ENCODE measurements around the gene SRC. TPM values are rescaled to one million over a fixed set of nuclear protein-coding genes. Genes with fewer than 3 reads are reported as not detected.

The SRC gene
- total RNA-seq, 1 donor from 2014 or later: 15.4 TPM

GRCh38 chr20:37413379-37413778 is 67.4 kb downstream of the SRC start:
- Histone ChIP-seq H3K36me3 (no peaks in the 10 kb centered on the region), H3K4me1 (peaks cover 54% of the 10 kb centered on the region), H3K27me3 (peaks cover 14% of the 10 kb centered on the region), H3K4me2 (peak overlapping the region; percentile 40), H3K9ac (no peak overlapping the region), H4K20me1 (ENCODE audit: low read depth) (no peaks in the 10 kb centered on the region), H3K27ac (no peak overlapping the region), H3F3A (ENCODE audit: low read depth) (peaks cover 53% of the 10 kb centered on the region), H3K4me3 (no peak overlapping the region), H3K79me2 (ENCODE audit: low read depth) (no peaks in the 10 kb centered on the region), H3K9me3 (ENCODE audit: low read depth) (no peaks in the 10 kb centered on the region), H2AFZ (replicated peaks) (no peak overlapping the region)
- no peak for DNase-seq (ENCODE audit: low spot score)
- TF ChIP-seq EZH2 (IDR thresholded peaks at IDR 0.05): no peak
- TF ChIP-seq EZH2phosphoT487 (IDR thresholded peaks at IDR 0.05): no peak
- TF ChIP-seq, protein P1, sequence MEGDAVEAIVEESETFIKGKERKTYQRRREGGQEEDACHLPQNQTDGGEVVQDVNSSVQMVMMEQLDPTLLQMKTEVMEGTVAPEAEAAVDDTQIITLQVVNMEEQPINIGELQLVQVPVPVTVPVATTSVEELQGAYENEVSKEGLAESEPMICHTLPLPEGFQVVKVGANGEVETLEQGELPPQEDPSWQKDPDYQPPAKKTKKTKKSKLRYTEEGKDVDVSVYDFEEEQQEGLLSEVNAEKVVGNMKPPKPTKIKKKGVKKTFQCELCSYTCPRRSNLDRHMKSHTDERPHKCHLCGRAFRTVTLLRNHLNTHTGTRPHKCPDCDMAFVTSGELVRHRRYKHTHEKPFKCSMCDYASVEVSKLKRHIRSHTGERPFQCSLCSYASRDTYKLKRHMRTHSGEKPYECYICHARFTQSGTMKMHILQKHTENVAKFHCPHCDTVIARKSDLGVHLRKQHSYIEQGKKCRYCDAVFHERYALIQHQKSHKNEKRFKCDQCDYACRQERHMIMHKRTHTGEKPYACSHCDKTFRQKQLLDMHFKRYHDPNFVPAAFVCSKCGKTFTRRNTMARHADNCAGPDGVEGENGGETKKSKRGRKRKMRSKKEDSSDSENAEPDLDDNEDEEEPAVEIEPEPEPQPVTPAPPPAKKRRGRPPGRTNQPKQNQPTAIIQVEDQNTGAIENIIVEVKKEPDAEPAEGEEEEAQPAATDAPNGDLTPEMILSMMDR (IDR thresholded peaks at IDR 0.05): no peak
- Mint-ChIP-seq H3K27ac (no peak overlapping the region), H3K36me3 (no peaks in the 10 kb centered on the region), H3K4me3 (no peak overlapping the region), H3K27me3 (ENCODE audit: insufficient read depth, low read depth) (peaks cover 4% of the 10 kb centered on the region), H3K9me3 (no peaks in the 10 kb centered on the region), H3K4me1 (peaks cover 25% of the 10 kb centered on the region)

DNA sequence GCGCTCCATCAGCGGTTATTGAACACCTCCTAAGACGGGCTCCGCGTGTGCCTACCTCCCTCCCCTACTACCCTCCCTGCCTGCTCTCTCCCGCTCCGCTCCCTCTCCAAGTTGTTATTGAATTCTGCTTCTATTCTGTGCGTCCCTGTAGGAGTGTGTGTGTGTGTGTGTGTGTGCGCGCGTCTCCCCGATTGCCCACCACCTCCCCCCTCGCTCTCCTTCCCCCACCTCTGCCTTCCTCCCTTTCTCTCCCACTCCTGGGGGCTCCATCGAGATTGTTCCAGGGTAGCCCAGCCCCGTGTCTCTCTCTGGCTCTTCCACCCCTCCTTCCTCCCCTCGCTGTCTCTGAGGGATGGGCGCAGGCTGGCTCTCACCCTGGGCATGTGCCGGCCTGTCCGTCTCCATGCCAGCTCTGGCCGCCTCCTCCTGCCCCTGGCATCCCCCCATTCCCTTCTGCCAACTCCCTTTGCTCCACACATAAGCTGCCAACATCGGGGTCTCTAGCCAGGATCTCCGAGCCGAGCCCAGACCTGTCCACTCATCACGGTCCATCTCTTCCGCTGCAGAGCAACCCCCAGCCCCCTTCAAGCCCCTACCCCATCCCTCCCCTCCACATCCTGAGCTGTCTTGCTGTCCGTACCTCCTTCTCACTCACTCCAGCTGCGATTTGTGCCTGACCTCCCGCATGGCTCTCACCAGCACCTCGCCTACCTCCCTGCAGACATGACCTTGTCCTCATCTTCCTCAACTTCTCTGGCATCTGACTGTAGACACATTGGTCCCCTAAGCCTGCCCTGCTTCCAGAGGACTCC is 68.5 kb downstream of the SRC start:
- Mint-ChIP-seq H3K4me1 (peaks cover 15% of the 10 kb centered on the region), H3K4me3 (no peak overlapping the region), H3K27ac (peak overlapping the region; percentile 87), H3K9me3 (no peaks in the 10 kb centered on the region), H3K36me3 (no peaks in the 10 kb centered on the region), H3K27me3 (ENCODE audit: insufficient read depth, low read depth) (peaks cover 4% of the 10 kb centered on the region)
- Histone ChIP-seq H3F3A (ENCODE audit: low read depth) (peaks cover 43% of the 10 kb centered on the region), H3K9me3 (ENCODE audit: low read depth) (no peaks in the 10 kb centered on the region), H3K4me2 (peak overlapping the region; percentile 40), H3K27me3 (peaks cover 14% of the 10 kb centered on the region), H4K20me1 (ENCODE audit: low read depth) (no peaks in the 10 kb centered on the region), H3K36me3 (no peaks in the 10 kb centered on the region), H2AFZ (replicated peaks) (no peak overlapping the region), H3K27ac (no peak overlapping the region), H3K4me3 (no peak overlapping the region), H3K9ac (no peak overlapping the region), H3K79me2 (ENCODE audit: low read depth) (no peaks in the 10 kb centered on the region), H3K4me1 (peaks cover 47% of the 10 kb centered on the region)
- TF ChIP-seq EZH2phosphoT487 (IDR thresholded peaks at IDR 0.05): no peak
- TF ChIP-seq, protein P1 (IDR thresholded peaks at IDR 0.05): no peak
- no peak for TF ChIP-seq EZH2 (IDR thresholded peaks at IDR 0.05)
- peak; percentile 57 for DNase-seq (ENCODE audit: low spot score)

DNA sequence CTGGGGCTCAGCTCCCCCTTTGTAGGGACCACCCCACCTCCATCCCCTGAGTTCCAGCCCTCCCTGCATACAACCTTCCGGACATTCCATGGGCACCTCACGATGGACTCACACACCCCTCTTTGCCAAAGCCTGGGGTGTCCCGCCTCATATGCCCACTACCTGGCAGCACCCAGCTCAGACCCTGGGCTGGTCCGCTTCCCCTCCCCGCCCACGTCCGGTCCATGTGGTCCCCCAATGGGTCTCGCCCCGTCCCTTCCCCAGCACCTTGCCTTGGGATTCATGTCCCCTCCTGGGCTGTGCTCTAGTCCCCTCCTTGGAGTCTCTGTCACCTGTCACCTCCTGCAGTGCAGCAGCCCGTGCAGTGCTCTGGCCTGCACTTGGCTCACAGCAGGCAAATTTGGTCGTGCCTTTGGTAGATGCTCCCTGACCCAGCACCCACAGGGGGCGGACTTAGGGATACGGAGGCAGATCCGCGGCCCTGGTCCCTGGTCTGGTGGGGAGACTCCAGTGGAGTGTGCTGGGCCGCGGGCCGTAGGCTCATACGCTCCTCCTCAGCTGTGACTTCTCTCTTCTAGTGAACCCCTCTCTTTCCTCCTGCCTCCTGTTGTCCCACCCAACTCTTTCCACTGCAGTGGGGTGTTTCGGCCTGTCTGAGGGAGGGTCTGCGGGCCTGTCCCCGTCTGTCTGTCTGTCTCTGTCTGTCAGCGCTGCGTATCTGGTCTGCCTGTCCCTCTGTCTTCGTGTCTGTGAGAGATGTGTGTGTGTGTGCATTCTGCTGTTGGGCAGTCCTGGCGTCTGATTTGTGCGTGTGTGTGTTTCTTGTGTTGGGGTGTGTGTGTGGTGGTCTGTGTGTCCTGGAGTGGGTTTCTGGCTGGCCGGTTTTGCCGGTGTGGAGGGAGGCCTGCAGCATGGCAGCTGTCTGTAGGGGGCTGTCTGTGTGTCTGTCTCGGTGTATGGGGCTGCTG is 69.5 kb downstream of the SRC start:
- Mint-ChIP-seq H3K27me3 (ENCODE audit: insufficient read depth, low read depth) (peaks cover 3% of the 10 kb centered on the region), H3K36me3 (no peaks in the 10 kb centered on the region), H3K4me1 (peaks cover 13% of the 10 kb centered on the region), H3K27ac (peak overlapping the region; percentile 87), H3K9me3 (no peaks in the 10 kb centered on the region), H3K4me3 (no peak overlapping the region)
- no peak overlapping the region for H3K9ac ChIP-seq
- H2AFZ ChIP-seq (replicated peaks): no peak overlapping the region
- no peaks in the 10 kb centered on the region for H3K79me2 ChIP-seq (ENCODE audit: low read depth)
- peaks cover 54% of the 10 kb centered on the region for H3K4me1 ChIP-seq
- no peak for TF ChIP-seq EZH2 (IDR thresholded peaks at IDR 0.05)
- TF ChIP-seq EZH2phosphoT487 (IDR thresholded peaks at IDR 0.05): no peak
- TF ChIP-seq, protein P1 (IDR thresholded peaks at IDR 0.05): no peak
- H3K4me3 ChIP-seq: no peak overlapping the region
- no peaks in the 10 kb centered on the region for H3K9me3 ChIP-seq (ENCODE audit: low read depth)
- no peak for DNase-seq (ENCODE audit: low spot score)
- no peaks in the 10 kb centered on the region for H3K36me3 ChIP-seq
- peaks cover 45% of the 10 kb centered on the region for H3F3A ChIP-seq (ENCODE audit: low read depth)
- H3K4me2 ChIP-seq: no peak overlapping the region
- H3K27ac ChIP-seq: no peak overlapping the region
- no peaks in the 10 kb centered on the region for H4K20me1 ChIP-seq (ENCODE audit: low read depth)
- H3K27me3 ChIP-seq: peaks cover 14% of the 10 kb centered on the region
